Measurements from ENCODE around the gene DHRS9. TPM values are rescaled to one million over a fixed set of nuclear protein-coding genes. Genes with fewer than 3 reads are reported as not detected.
A peak's percentile ranks its signal among the peaks of the same experiment; 100 is the strongest.

Gene DHRS9
- total and polyA plus RNA-seq, 9 of the 15 experiments (the other 6 are each of a cell fraction or from before 2014, with no cell fraction given), result 0.27 to 1.7 (median 0.69) TPM

- BruUV-seq (replicated peaks), result no TSS peak
- ChIA-PET CTCF (ENCODE audit: low intra/inter-chr PET ratio) (no interaction called here), POLR2A (interaction anchor here (1.6 kb wide), 1 partner anchor 22 kb away, joined by 3 read pairs; no protein-coding TSS in a partner anchor)
- in situ Hi-C loops (cut with MboI) (no loop called here), intact Hi-C loops (cut with micrococcal nuclease) (no loop called here)
- Histone ChIP-seq H2AFZ (ENCODE audit: low read depth, low read length) (no peak overlapping the region), H3K4me3 (no peak overlapping the region), H3K4me1 (replicated peaks in 1 of 2; ENCODE audit: control insufficient read depth in 2 of 2, insufficient read depth in 2 of 2, low read length in 2 of 2) (peaks cover 0 to 14% of the 10 kb centered on the region in 2 experiments; a peak in 4 of 5 replicates), H3K27ac (ENCODE audit: extremely low read depth, low read depth, low read length) (no peak overlapping the region), H3K36me3 (ENCODE audit: control insufficient read depth, insufficient read depth, low read length) (no peaks in the 10 kb centered on the region), H3K4me2 (ENCODE audit: insufficient read depth, low read length) (no peak overlapping the region), H3K79me2 (ENCODE audit: control insufficient read depth, insufficient read depth, low read length) (no peaks in the 10 kb centered on the region), H3K9ac (ENCODE audit: insufficient read depth in 1 of 2, low read depth in 2 of 2, low read length in 2 of 2) (no peak overlapping the region), H3K9me1 (ENCODE audit: control insufficient read depth, insufficient read depth, low read length) (no peaks in the 10 kb centered on the region), H3K27me3 (ENCODE audit: control insufficient read depth in 2 of 2, insufficient read depth in 2 of 2, low read length in 2 of 2) (no peaks in the 10 kb centered on the region), H4K20me1 (replicated peaks; ENCODE audit: control insufficient read depth, insufficient read depth, low read length) (no peaks in the 10 kb centered on the region), H3K9me3 (replicated peaks; ENCODE audit: control insufficient read depth, insufficient read depth, low read depth, low read length) (no peaks in the 10 kb centered on the region)
- peak; percentile 97 for TF ChIP-seq SPI1 (IDR thresholded peaks at IDR 0.05; ENCODE audit: borderline replicate concordance, low read depth, low read length)
- TF ChIP-seq NCOA2 (IDR thresholded peaks at IDR 0.05; ENCODE audit: partially characterized antibody in 2 of 2), result no peak
- TF ChIP-seq, protein P1, sequence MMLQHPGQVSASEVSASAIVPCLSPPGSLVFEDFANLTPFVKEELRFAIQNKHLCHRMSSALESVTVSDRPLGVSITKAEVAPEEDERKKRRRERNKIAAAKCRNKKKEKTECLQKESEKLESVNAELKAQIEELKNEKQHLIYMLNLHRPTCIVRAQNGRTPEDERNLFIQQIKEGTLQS (IDR thresholded peaks at IDR 0.05), result peak; percentile 68; the same call in 1 of the 2 replicates
- TF ChIP-seq, protein P1 (CRISPR knock-in tag; conservative IDR thresholded peaks at IDR 0.05), result no peak
- TF ChIP-seq, protein P2, sequence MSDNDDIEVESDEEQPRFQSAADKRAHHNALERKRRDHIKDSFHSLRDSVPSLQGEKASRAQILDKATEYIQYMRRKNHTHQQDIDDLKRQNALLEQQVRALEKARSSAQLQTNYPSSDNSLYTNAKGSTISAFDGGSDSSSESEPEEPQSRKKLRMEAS (CRISPR knock-in tag; IDR thresholded peaks at IDR 0.05), result no peak
- TF ChIP-seq SRF (CRISPR knock-in tag; IDR thresholded peaks at IDR 0.05), result peak in 1 of 2 experiments; percentile 36; a peak in 1 of 4 replicates
- ATAC-seq (peak; percentile 82), DNase-seq (ENCODE audit: extremely low read depth in 1 of 4, low spot score in 3 of 4) (no peak), FAIRE-seq (peak; percentile 52)
- 39% methylated on average over 2 of the region's 2 CpGs for WGBS (ENCODE audit: insufficient coverage, low coverage, missing lambda C conversion rate)
Observed at GRCh38 chr2:169080250-169081069, 11.1 kb downstream of the DHRS9 start.
